HG03280 (cell line): Measurements from ENCODE around the gene CCDC136.

Experiments
- ATAC-seq: cut with Tn5 transposase; IDR thresholded peaks from one replicate; pipeline ENCODE4 v1.9.1; 2021; ENCODE audit warnings: mild to moderate bottlenecking, moderate library complexity; ENCODE audit not compliant: unreplicated experiment

CCDC136 gene

GRCh38 chr7:128777156-128778123 lies 14.3 kb upstream of the CCDC136 start:
- no peak for ATAC-seq

GRCh38 chr7:128778946-128779345 lies 12.8 kb upstream of the CCDC136 start:
- no peak for ATAC-seq

- ATAC-seq, result no peak
Observed at GRCh38 chr7:128781126-128781525, 10.6 kb upstream of the CCDC136 start.

- no peak for ATAC-seq
Observed at GRCh38 chr7:128781851-128782250, 9.9 kb upstream of the CCDC136 start.

GRCh38 chr7:128783143-128783861 lies 8.5 kb upstream of the CCDC136 start:
- ATAC-seq, result no peak

GRCh38 chr7:128785738-128786137 lies 6.0 kb upstream of the CCDC136 start:
- no peak for ATAC-seq

GRCh38 chr7:128788446-128789412 lies 3.0 kb upstream of the CCDC136 start:
- ATAC-seq, result no peak

- ATAC-seq, result no peak
Observed at GRCh38 chr7:128790315-128791041, 1.3 kb upstream of the CCDC136 start.

- no peak for ATAC-seq
Observed at GRCh38 chr7:128791972-128792327, 182 bp downstream of the CCDC136 start.

- ATAC-seq, result no peak
Observed at GRCh38 chr7:128792471-128793180, 858 bp downstream of the CCDC136 start.

- no peak for ATAC-seq
Observed at GRCh38 chr7:128793181-128793547, 1.4 kb downstream of the CCDC136 start.

- no peak for ATAC-seq
Observed at GRCh38 chr7:128794020-128794419, 2.3 kb downstream of the CCDC136 start.

GRCh38 chr7:128794436-128794835 lies 2.7 kb downstream of the CCDC136 start:
- ATAC-seq, result no peak

GRCh38 chr7:128795129-128795528 lies 3.4 kb downstream of the CCDC136 start:
- ATAC-seq, result no peak

- ATAC-seq, result no peak
Observed at GRCh38 chr7:128796327-128796726, 4.6 kb downstream of the CCDC136 start.

- ATAC-seq, result no peak
Observed at GRCh38 chr7:128799451-128799850, 7.7 kb downstream of the CCDC136 start.

- ATAC-seq, result no peak
Observed at GRCh38 chr7:128800567-128800966, 8.8 kb downstream of the CCDC136 start.

GRCh38 chr7:128801003-128801402 lies 9.2 kb downstream of the CCDC136 start:
- no peak for ATAC-seq

GRCh38 chr7:128801667-128802418 lies 10.1 kb downstream of the CCDC136 start:
- no peak for ATAC-seq
